SHP77 treated with DMSO at 0.1 percent for 48 hours (cell line): ENCODE data around the gene RIPK3.
A peak's percentile ranks its signal among the peaks of the same experiment; 100 is the strongest.
"Not testable (repeated sequence)": the region's sequence is repeated elsewhere in the genome, so short reads cannot be mapped to it uniquely, and the experiment has no call there.

ENCODE experiments used
- DNase-seq: peaks from one replicate; lab custom pipeline; 2025; lab: John Stamatoyannopoulos, UW

The RIPK3 gene

GRCh38 chr14:24369463-24369862, 29.7 kb upstream of the RIPK3 start:
- DNase-seq, result no peak

DNA sequence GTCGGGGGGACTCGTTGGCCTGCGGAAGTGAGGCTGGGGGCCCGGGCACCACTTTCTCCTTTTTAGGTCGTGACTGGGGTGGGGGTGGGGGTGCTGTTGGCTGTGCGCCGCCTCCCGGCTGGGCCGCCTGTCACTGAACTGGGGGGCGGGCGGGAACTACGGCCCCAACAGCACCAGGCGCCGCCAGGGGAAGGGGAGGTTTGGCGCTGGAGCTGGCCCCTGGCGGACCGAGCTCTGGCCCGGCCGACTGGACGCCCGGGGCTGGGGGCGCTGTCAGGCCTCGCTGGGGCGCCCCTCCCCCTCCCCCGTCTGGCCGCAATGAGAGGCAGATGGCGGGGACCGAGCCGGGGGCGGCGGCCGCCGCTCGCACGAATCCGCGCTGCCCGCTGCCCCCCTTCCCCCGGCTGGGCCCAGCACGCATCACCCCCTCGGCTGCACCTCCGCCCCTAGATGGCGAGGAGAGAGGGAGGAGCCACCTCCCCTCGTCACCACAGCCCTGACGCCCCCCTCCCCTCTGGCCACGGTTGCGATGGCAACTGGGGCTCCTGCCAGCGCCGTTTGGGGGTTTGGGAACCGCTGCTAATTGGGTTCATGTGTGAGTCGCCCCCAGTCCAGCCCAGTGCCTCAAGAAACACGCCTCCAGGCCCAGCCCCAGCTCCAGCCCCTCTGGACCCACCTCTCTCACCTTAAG, 28.9 kb upstream of the RIPK3 start:
- DNase-seq, result peak; percentile 32

- DNase-seq, result no peak
These were observed 28.4 kb upstream of the RIPK3 start for GRCh38 chr14:24368212-24368561.

GRCh38 chr14:24367514-24368211, 27.9 kb upstream of the RIPK3 start, which contains the start of gene NFATC4:
NFATC4 (plus strand) TSS chr14:24368184; CDS start chr14:24368341, 157 bp downstream.
- DNase-seq, result peak; percentile 94

GRCh38 chr14:24366721-24367513, 27.1 kb upstream of the RIPK3 start:
- DNase-seq, result peak; percentile 98

- no peak for DNase-seq
These were observed 26.6 kb upstream of the RIPK3 start for GRCh38 chr14:24366413-24366720.

DNA sequence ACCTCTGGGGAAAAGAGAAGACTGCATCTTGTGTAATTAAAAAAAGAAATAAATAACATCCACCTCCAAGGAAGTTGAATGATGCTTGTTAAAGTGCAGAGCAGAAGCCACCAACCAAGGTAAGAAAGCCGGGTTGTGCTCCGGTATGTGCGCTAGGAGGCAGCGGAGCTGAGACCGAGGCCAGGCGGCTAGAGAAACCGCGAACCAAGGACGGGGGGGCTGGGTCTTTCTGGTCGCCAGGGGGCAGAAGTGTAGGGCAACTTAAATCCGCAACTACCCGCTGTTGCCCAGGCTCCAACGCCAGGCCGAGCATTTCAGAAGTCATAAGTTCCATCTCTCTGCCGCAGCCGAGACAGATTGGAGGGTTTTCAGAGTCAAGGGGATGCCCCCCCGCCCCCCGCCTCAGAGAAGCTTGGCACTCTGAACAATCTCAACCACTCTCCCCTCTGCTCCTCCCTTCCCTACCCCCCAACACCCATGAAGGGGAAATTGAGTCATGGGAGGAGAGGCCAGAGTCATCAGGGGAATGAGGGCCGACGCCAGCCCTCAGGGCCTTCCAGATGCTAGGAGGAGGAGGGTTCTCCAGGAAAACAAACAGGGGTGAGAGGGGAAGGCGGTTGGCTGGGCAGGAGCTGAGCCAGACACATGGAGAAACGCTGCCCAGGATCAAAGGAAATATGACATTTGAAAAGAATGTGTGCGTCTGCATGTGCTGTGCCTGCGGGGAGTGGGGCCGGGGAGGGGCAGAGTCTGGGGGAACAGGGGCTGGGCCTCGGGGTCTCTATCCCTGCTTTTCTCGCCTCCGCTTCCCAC, 26.0 kb upstream of the RIPK3 start:
- DNase-seq, result peak; percentile 75

- DNase-seq, result no peak
These were observed 25.1 kb upstream of the RIPK3 start for GRCh38 chr14:24364841-24365240.

GRCh38 chr14:24363401-24363800, 23.6 kb upstream of the RIPK3 start:
- no peak for DNase-seq

DNA sequence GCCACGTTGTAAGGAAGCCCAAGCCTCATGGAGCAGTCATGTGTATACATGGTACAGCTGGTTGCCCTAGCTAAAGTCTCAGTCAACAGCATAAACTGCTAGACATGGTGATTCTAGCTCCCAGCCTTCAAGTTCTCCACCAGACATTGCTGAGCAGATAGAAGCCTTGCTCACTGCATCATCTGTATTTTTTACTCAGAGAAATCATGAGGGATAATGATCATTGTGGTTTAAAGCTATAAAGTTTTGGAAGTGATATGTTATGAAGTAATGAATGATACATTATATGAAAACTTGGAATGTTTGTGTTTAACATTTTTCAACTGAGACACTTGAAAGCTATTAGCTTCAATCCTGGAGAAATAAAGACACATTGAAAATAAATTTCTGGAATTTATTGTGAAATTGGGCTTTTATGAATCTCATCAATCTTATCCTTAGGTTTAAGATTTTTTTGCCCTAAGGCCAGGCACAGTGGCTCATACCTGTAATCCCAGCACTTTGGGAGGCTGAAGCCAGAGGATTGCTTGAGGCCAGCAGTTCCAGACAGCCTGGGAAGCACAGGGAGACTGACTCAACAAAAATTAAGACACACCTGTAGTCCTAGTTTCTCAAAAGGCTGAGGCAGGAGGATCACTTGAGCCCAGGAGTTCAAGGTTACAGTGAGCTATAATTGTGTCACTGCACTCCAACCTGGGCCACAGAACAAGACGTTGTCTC, 22.6 kb upstream of the RIPK3 start:
- DNase-seq, result no peak

- no peak for DNase-seq
These were observed 21.5 kb upstream of the RIPK3 start for GRCh38 chr14:24361326-24361725.

GRCh38 chr14:24360281-24360680, 20.5 kb upstream of the RIPK3 start:
- DNase-seq, result no peak

- no peak for DNase-seq
These were observed 16.4 kb upstream of the RIPK3 start for GRCh38 chr14:24356208-24356607.

DNA sequence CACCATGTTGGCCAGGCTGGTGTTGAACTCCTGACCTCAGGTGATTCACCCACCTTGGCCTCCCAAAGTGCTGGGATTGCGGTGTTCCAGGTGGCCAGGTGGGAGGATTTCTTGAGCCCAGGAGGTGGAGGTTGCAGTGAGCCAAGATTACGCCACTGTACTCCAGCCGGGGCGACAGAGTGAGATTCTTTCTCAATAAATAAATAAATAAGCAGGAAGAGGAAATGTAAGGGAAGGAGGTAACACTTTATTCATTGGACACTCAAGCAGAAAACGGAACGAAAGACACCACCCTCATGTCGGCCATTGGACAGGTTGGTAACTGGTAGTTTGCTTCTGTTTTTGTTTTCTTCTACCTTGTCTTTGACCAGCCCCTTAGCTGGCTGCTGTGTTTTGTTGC, 15.2 kb upstream of the RIPK3 start:
- no peak for DNase-seq

GRCh38 chr14:24354482-24354825, 14.7 kb upstream of the RIPK3 start:
- not testable (repeated sequence) for DNase-seq

DNA sequence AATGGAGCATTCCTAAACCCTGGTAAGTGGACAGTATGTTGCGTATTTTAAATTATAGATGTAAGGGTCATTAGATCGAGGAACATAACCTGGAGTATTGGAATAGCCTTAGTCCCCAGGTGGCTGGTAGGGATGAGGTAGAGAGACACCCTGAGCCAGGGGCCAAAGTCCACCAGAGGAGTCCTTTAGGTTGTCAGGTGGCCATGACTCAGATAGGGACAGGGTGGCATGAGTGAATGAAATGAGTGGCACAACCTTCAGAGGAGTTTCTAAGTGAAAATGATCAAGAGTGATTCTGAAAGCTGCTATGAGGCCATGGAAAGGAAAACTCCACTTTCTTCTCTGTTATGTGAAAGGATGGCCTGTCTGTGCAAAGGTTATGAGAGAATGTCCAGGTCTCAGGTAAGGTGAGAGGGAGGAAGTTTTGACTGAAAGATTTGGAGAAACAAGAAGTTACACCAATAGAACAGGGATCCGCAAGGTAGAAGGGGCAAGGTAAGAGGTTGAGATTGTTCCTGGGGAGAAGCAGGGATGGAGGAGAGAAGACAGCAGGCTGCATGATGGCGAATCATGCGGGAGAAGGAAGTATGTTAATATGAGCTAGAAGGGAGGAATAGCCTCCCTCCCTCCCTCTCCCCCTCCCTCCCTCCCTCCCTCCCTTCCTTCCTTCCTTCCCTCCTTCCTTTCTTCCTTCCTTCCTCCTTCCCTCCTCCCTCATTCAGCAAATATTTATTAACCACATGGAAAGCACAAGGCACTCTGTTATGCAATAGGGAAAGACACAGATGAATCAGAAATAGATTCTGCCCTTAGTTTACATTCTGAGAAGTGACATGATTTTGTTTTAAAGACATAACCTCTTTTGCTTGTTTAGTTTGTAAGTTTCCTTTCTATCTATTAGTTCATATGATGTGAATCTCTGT, 14.0 kb upstream of the RIPK3 start:
- no peak for DNase-seq

DNA sequence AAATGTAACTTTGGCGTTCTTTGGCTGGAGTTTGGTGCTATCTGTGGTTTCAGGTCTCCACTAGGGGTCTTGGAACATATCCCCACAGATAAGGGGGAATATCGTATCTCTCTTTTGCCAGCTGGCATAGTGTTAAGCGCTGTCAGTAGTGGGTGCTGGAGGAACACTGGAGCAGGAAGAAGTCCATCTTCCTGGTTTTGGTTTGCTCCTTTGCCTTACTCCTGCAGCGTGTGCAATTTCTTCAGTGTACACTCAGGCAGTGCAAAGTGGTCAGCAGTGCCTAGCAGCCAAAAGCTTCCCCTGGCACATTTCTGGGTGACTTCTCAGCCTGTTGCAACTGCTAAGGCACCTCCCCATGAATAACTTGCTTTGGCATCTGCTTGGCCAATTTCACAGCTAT, 11.7 kb upstream of the RIPK3 start:
- DNase-seq, result no peak

- no peak for DNase-seq
These were observed 10.0 kb upstream of the RIPK3 start for GRCh38 chr14:24349742-24350141.

DNA sequence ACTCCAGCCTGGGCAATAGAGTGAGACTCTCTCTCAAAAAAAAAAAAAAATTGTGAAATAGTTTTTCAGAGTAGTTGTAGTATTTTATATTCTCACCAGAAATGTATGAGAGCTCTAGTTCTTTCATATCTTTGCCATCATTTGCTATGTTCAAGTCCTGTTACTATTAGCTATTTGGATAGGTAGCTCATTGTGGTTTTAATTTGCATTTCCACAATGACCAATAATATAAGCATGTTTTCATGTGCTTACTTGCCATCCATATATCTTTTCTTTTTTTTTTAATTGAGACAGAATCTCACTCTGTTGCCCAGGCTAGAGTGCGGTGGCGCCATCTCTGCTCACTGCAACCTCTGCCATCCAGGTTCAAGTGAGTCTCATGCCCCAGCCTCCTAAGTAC, 8.4 kb upstream of the RIPK3 start:
- no peak for DNase-seq

GRCh38 chr14:24347134-24347533, 7.3 kb upstream of the RIPK3 start:
- DNase-seq, result no peak
